ENCODE measurements around the gene RARG.

DNA sequence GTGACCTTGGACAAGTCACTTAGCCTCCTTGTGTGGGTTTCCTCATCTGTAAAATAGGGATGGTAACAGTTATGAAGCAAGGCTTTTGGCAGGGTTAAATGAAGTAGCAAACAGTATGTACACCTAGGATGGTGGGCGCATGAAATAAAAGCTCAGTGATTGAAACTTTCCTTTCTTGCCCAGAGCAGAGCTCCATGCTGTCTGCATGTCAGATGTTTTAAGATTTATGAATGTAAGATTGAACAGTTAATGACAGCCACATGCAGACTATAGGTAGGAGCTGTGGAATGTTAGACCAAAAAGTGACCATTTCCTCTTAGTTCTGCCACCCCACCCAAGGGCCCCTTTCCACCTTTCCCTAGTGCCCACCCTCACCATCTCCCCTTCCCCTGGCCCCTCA lies 37.0 kb downstream of the RARG start:
- TF ChIP-seq POLR2A (IDR thresholded peaks at IDR 0.05; ENCODE audit: low read depth, low read length): no peak
- no peak for TF ChIP-seq POLR2AphosphoS5 (IDR thresholded peaks at IDR 0.05; ENCODE audit: low read depth, low read length)
- TF ChIP-seq TAF1 (IDR thresholded peaks at IDR 0.05; ENCODE audit: low read depth, low read length): no peak
- no peak for TF ChIP-seq PAX5 (IDR thresholded peaks at IDR 0.05; ENCODE audit: insufficient read depth, low read length, severe bottlenecking)

Measured in GM12891 (cell line).